HG03135 (cell line): ENCODE results near the gene SEMA3A.
"Not testable (repeated sequence)": the region's sequence is repeated elsewhere in the genome, so short reads cannot be mapped to it uniquely, and the experiment has no call there.

Source experiments
- ATAC-seq: cut with Tn5 transposase; IDR thresholded peaks from one replicate; pipeline ENCODE4 v1.9.1; 2021; ENCODE audit warnings: mild to moderate bottlenecking, moderate library complexity; ENCODE audit not compliant: unreplicated experiment

SEMA3A gene

GRCh38 chr7:84070770-84071169 is 123.8 kb downstream of the SEMA3A start:
- no peak for ATAC-seq

GRCh38 chr7:84069999-84070500 is 124.5 kb downstream of the SEMA3A start:
- no peak for ATAC-seq

GRCh38 chr7:84069033-84069432 is 125.6 kb downstream of the SEMA3A start:
- ATAC-seq, result no peak

- not testable (repeated sequence) for ATAC-seq
These were observed 132.1 kb downstream of the SEMA3A start for GRCh38 chr7:84062489-84062901.

GRCh38 chr7:84060760-84061261 is 133.8 kb downstream of the SEMA3A start:
- no peak for ATAC-seq

- no peak for ATAC-seq
These were observed 134.6 kb downstream of the SEMA3A start for GRCh38 chr7:84060000-84060399.

- no peak for ATAC-seq
These were observed 136.1 kb downstream of the SEMA3A start for GRCh38 chr7:84058311-84059076.

- ATAC-seq, result no peak
These were observed 137.0 kb downstream of the SEMA3A start for GRCh38 chr7:84057576-84057975.

GRCh38 chr7:84055904-84056605 is 138.5 kb downstream of the SEMA3A start:
- no peak for ATAC-seq

- not testable (repeated sequence) for ATAC-seq
These were observed 139.4 kb downstream of the SEMA3A start for GRCh38 chr7:84055199-84055598.

- ATAC-seq, result no peak
These were observed 145.3 kb downstream of the SEMA3A start for GRCh38 chr7:84049071-84049836.

- no peak for ATAC-seq
These were observed 147.5 kb downstream of the SEMA3A start for GRCh38 chr7:84047085-84047484.

- ATAC-seq, result no peak
These were observed 149.8 kb downstream of the SEMA3A start for GRCh38 chr7:84044834-84045233.

GRCh38 chr7:84043661-84044191 is 150.9 kb downstream of the SEMA3A start:
- no peak for ATAC-seq

GRCh38 chr7:84042110-84042539 is 152.5 kb downstream of the SEMA3A start:
- ATAC-seq, result no peak

- no peak for ATAC-seq
These were observed 152.9 kb downstream of the SEMA3A start for GRCh38 chr7:84041649-84042048.

GRCh38 chr7:84040355-84040754 is 154.2 kb downstream of the SEMA3A start:
- ATAC-seq, result no peak

- ATAC-seq, result no peak
These were observed 155.2 kb downstream of the SEMA3A start for GRCh38 chr7:84039432-84039831.

- ATAC-seq, result no peak
These were observed 166.9 kb downstream of the SEMA3A start for GRCh38 chr7:84027678-84028077.

- no peak for ATAC-seq
These were observed 169.2 kb downstream of the SEMA3A start for GRCh38 chr7:84025332-84025927.
